Skeletal muscle satellite cell (primary cell): Measurements from ENCODE around the gene ARHGEF12.
A peak's percentile ranks its signal among the peaks of the same experiment; 100 is the strongest.

ENCODE experiments used
- H3K27me3 ChIP-seq: 2 replicates; pipeline ENCODE4 v1.7.0; 2013; ENCODE audit warnings: low read length; ENCODE audit not compliant: control insufficient read depth, insufficient read depth
- H3K36me3 ChIP-seq: 2 replicates; pipeline ENCODE4 v1.7.0; 2013; ENCODE audit warnings: mild to moderate bottlenecking, control low read depth, low read length; ENCODE audit not compliant: insufficient read depth
- H3K4me1 ChIP-seq: 2 replicates; pipeline ENCODE4 v1.7.0; 2013; ENCODE audit warnings: low read length; ENCODE audit not compliant: control insufficient read depth, insufficient read depth
- H3K4me2 ChIP-seq: 2 replicates; pipeline ENCODE4 v1.7.0; 2013; ENCODE audit warnings: mild to moderate bottlenecking, low read length
- H3K4me3 ChIP-seq: 2 replicates; pipeline ENCODE4 v1.7.0; 2013; ENCODE audit warnings: low read length
- H3K9ac ChIP-seq: 2 replicates; pipeline ENCODE4 v1.7.0; 2013; ENCODE audit warnings: mild to moderate bottlenecking, low read depth, low read length, moderate library complexity
- H3K9me3 ChIP-seq: replicated peaks from 2 replicates; pipeline ENCODE4 v1.7.0; 2013; ENCODE audit warnings: mild to moderate bottlenecking, control low read depth, low read length

ARHGEF12 gene

DNA sequence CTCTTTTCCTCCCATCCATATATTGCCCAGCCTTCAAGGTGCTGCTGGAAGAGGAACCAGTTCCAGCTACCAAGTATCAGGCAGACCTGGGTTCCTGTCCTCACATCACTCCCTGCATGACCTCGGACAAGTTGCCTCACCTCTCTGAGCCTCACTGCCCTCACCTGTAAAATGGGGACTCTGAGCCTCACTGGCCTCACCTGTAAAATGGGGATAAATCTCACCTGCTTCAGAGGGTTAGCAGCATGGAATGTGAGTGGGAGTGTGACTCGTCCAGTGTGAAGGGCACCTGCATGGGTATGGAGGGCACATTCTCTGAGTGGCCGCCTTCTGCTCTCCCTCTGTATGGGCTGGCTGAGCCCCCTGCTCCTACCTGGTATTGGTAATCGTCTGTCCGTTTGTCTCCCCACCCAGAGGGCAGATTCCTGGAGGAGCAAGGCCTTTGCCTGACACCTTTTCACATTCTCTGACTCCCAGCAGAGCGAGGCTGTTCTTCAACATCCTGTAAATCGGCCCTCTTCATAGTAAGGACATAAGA, 179.0 kb downstream of the ARHGEF12 start:
- no peak overlapping the region for H3K4me3 ChIP-seq
- no peaks in the 10 kb centered on the region for H3K36me3 ChIP-seq
- peaks cover 33% of the 10 kb centered on the region for H3K27me3 ChIP-seq
- H3K4me1 ChIP-seq = peaks cover 17% of the 10 kb centered on the region
- no peak overlapping the region for H3K4me2 ChIP-seq
- no peak overlapping the region for H3K9ac ChIP-seq
- H3K9me3 ChIP-seq = no peaks in the 10 kb centered on the region

DNA sequence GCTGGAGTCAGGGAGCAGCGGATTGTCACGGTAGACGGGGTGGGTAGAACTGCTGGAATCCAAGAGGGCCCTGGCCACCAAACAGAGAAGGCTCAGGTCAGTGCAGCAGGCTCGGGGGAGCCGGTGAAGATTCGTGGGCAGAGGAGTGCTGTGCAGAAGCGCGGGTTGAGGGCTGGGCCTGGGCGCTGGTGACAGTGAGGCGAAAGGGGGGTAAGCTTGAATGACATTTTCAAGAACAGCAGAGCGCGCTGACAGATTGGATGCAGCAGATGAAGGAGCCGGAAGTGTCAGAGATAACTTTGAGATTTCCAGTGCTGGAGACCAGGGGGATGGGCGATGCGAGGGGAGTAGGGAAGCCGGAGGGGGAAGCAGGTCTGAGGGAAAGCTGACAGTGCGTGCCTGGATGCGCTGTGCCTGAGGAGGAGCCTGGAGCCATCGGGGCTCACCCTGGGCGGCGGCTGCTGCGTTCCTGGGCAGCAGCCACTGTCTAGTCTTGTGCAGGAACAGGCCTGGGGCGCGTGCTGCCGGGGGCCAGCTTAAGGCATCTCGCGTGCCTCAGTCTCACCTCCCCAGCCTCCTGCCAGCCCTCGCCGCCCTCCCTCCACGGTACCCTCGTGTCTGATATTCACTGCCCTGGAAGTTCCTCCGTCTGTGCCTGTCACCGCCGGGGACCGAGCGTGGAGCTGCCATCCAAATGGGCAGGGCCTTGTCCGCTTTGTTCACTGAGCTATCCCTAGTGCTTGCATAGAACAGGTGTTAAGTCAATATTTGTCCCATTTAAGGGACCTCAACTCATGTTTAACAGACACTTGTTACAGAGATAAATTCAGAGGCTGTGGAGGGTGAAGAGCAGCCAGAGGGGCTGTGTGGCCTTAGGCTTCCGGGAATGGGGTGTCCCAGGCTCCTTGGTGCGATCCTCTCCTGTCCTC, 180.5 kb downstream of the ARHGEF12 start:
- Histone ChIP-seq H3K4me3 (peak overlapping the region; percentile 4), H3K4me2 (peak overlapping the region; percentile 64), H3K27me3 (peaks cover 34% of the 10 kb centered on the region), H3K4me1 (peaks cover 17% of the 10 kb centered on the region), H3K9me3 (no peaks in the 10 kb centered on the region), H3K9ac (no peak overlapping the region), H3K36me3 (no peaks in the 10 kb centered on the region)

DNA sequence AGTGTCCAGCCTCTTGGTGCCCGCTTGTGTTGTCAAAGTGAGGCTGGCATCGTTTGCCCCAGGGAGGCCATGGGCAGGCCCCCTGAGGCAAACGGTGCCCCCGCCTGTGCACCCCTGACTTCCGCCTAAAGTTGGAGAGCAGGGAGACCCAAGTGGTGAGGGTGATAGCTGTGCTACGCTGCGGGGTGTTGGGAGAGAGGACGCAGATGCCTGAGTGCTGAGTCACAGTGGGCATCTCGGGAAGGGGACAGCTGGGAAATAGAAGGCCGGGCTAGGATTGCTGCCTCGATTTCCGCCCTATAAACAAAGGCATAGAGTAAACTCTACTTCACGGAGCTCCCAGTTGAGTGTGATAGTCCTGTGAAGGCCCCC, 181.2 kb downstream of the ARHGEF12 start:
- Histone ChIP-seq H3K9ac (peak overlapping the region; percentile 56), H3K36me3 (no peaks in the 10 kb centered on the region), H3K4me1 (peaks cover 17% of the 10 kb centered on the region), H3K4me2 (peak overlapping the region; percentile 64), H3K27me3 (peaks cover 34% of the 10 kb centered on the region), H3K9me3 (no peaks in the 10 kb centered on the region), H3K4me3 (peak overlapping the region; percentile 4)

DNA sequence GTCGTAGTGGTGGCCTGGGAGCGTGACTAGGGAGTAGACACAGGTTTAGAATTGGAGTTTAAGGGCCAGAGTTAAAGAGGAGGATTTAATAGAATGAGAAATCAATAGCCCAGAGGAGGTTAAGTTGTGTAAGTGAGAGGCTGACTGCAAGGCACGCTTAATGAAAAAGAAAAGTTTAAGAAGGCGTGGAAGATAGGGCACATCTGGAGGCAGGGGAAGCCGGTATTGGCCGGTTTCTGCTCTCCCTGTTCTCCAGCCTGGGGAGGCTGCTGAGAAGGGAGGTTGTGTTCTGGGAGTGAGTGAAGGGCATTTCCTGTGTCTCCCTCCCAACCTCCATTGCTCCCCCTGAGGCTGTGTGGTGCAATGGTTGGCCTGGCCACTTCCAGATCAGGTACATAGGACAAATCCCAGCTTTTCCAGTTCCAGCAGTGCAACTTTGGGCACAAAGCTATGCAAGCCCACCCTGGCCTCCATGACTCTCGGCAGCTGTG, 181.6 kb downstream of the ARHGEF12 start:
- Histone ChIP-seq H3K27me3 (peaks cover 33% of the 10 kb centered on the region), H3K4me2 (peak overlapping the region; percentile 64), H3K9me3 (no peaks in the 10 kb centered on the region), H3K36me3 (no peaks in the 10 kb centered on the region), H3K4me1 (peaks cover 17% of the 10 kb centered on the region), H3K4me3 (no peak overlapping the region), H3K9ac (peak overlapping the region; percentile 56)

DNA sequence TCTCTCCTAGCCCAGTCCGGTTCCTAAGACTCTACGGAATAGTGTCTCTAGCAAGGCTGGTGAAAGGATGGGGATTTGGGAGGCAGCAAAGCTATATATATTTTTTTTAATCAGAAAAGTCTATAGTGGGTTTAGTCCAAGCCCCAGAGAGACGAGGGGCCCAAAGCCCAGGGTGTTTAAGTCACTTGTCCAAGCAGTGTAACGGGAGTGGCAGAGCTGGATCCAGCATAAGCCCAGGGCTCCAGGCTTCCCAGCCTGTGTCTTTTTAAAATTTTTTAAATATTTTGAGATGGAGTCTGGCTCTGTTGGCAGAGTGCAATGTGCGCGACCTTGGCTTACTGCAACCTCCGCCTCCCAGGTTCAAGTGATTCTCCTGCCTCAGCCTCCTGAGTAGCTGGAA, 182.1 kb downstream of the ARHGEF12 start:
- Histone ChIP-seq H3K9ac (no peak overlapping the region), H3K9me3 (no peaks in the 10 kb centered on the region), H3K27me3 (peaks cover 33% of the 10 kb centered on the region), H3K4me1 (peaks cover 17% of the 10 kb centered on the region), H3K4me3 (no peak overlapping the region), H3K36me3 (no peaks in the 10 kb centered on the region), H3K4me2 (no peak overlapping the region)

DNA sequence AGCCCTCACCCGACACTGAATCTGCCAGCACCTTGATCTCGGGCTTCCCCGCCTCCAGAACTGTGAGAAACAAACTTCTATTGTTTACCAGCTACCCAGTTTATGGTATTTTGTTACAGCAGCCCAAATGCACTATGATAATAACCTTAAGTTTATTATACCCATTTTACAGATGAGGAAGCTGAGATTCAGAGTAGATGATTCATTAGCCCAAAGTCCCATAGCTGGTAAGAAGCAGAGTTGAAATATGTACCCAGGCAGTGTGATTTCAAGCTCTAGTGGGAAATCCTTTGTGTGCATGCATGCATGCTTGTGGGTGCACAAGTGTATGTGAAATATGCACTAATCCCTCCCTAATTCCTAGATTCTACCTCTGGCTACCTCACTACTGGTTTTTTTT, 183.3 kb downstream of the ARHGEF12 start:
- Histone ChIP-seq H3K4me3 (no peak overlapping the region), H3K9ac (no peak overlapping the region), H3K4me1 (peaks cover 17% of the 10 kb centered on the region), H3K36me3 (no peaks in the 10 kb centered on the region), H3K4me2 (no peak overlapping the region), H3K27me3 (peaks cover 29% of the 10 kb centered on the region), H3K9me3 (no peaks in the 10 kb centered on the region)

- H3K9me3 ChIP-seq = no peaks in the 10 kb centered on the region
- H3K9ac ChIP-seq = no peak overlapping the region
- H3K27me3 ChIP-seq = peaks cover 32% of the 10 kb centered on the region
- peaks cover 17% of the 10 kb centered on the region for H3K4me1 ChIP-seq
- H3K4me3 ChIP-seq = no peak overlapping the region
- no peak overlapping the region for H3K4me2 ChIP-seq
- H3K36me3 ChIP-seq = no peaks in the 10 kb centered on the region
Observed at GRCh38 chr11:120520091-120520822, 184.0 kb downstream of the ARHGEF12 start.

- Histone ChIP-seq H3K27me3 (peaks cover 28% of the 10 kb centered on the region), H3K4me1 (peaks cover 17% of the 10 kb centered on the region), H3K9ac (no peak overlapping the region), H3K9me3 (no peaks in the 10 kb centered on the region), H3K36me3 (no peaks in the 10 kb centered on the region), H3K4me3 (no peak overlapping the region), H3K4me2 (no peak overlapping the region)
Observed at GRCh38 chr11:120521176-120521575, 185.0 kb downstream of the ARHGEF12 start.

- no peak overlapping the region for H3K4me3 ChIP-seq
- no peak overlapping the region for H3K9ac ChIP-seq
- H3K4me2 ChIP-seq = no peak overlapping the region
- no peaks in the 10 kb centered on the region for H3K36me3 ChIP-seq
- H3K4me1 ChIP-seq = peaks cover 11% of the 10 kb centered on the region
- peaks cover 26% of the 10 kb centered on the region for H3K27me3 ChIP-seq
- H3K9me3 ChIP-seq = no peaks in the 10 kb centered on the region
Observed at GRCh38 chr11:120522021-120522420, 185.8 kb downstream of the ARHGEF12 start.

- H3K9ac ChIP-seq = no peak overlapping the region
- no peak overlapping the region for H3K4me2 ChIP-seq
- H3K36me3 ChIP-seq = no peaks in the 10 kb centered on the region
- no peaks in the 10 kb centered on the region for H3K9me3 ChIP-seq
- peaks cover 30% of the 10 kb centered on the region for H3K27me3 ChIP-seq
- H3K4me1 ChIP-seq = peaks cover 4% of the 10 kb centered on the region
- no peak overlapping the region for H3K4me3 ChIP-seq
Observed at GRCh38 chr11:120522736-120523135, 186.5 kb downstream of the ARHGEF12 start.

DNA sequence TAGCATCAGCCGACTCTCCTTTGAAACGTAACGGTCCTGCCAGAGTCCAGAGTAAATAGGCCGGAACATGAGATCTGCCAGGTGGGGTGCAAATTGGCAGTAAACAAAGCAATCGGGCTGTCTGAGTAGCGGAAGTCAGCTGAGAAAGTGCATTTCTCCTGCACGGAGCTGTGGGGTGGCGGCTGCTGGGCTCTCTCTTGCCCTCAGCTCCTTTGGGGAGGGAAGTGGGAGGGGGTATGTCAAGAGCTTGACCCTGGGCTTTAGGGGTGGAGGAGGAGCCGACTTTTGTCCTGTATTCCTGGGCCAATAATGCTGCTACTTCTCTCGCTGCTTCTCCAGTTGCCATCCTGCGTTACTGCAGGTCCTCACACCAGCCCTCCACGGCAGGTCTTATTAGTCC, 187.0 kb downstream of the ARHGEF12 start:
- H3K9me3 ChIP-seq = no peaks in the 10 kb centered on the region
- no peak overlapping the region for H3K4me2 ChIP-seq
- no peaks in the 10 kb centered on the region for H3K36me3 ChIP-seq
- peaks cover 30% of the 10 kb centered on the region for H3K27me3 ChIP-seq
- H3K9ac ChIP-seq = no peak overlapping the region
- no peaks in the 10 kb centered on the region for H3K4me1 ChIP-seq
- no peak overlapping the region for H3K4me3 ChIP-seq
